Caco-2 (cell line): ENCODE results near the gene THBS4. TPM values are rescaled to one million over a fixed set of nuclear protein-coding genes. Genes with fewer than 3 reads are reported as not detected.

Experiments used
- BruUV-seq: library from RNA; stranded (reverse); fragments of 400-500 nt; replicated peaks from 2 replicates; lab custom pipeline; 2021; lab: Mats Ljungman, UMichigan
- CTCF ChIA-PET: fragments of 300-600 bp; sonication (Branson Sonifier 250); formaldehyde crosslinking; loops from one replicate; lab custom pipeline; 2022; ENCODE audit warnings: antibody characterized with exemption; lab: Charles Lee
- POLR2A ChIA-PET: fragments of 300-600 bp; sonication (Branson Sonifier 250); formaldehyde crosslinking; loops from one replicate; lab custom pipeline; 2022; ENCODE audit warnings: antibody characterized with exemption; lab: Charles Lee
- DNase-seq, 2 experiments: peaks; one replicate each; pipeline versions ENCODE4 v3.0.0 to v3.0.0-alpha.2; 2020 to 2022
- H3K27me3 ChIP-seq: replicated peaks from 2 replicates; pipeline ENCODE4 v1.6.0; 2011; ENCODE audit warnings: low read length; ENCODE audit not compliant: control insufficient read depth, insufficient read depth
- H3K36me3 ChIP-seq: 2 replicates; pipeline ENCODE4 v1.5.1; 2011; ENCODE audit warnings: low read length; ENCODE audit not compliant: control insufficient read depth, insufficient read depth
- H3K4me1 ChIP-seq: fragments of 250-450 bp; sonication (Bioruptor Pico); 2 replicates; pipeline ENCODE4 v1.5.1; 2020; ENCODE audit warnings: mild to moderate bottlenecking
- H3K4me3 ChIP-seq: 2 replicates; pipeline ENCODE4 v1.5.1; 2011; ENCODE audit warnings: low read depth, mild to moderate bottlenecking, control low read depth, low read length
- H3K9me3 ChIP-seq: fragments of 250-450 bp; sonication (Bioruptor Pico); 2 replicates; pipeline ENCODE4 v1.5.1; 2020; ENCODE audit warnings: mild to moderate bottlenecking, moderate library complexity
- H3K27ac Mint-ChIP-seq: one replicate; pipeline ENCODE4 v1.8.0; 2022; ENCODE audit warnings: mixed read lengths; ENCODE audit not compliant: unreplicated experiment
- H3K27me3 Mint-ChIP-seq: one replicate; pipeline ENCODE4 v1.8.0; 2022; ENCODE audit warnings: mixed read lengths; ENCODE audit not compliant: insufficient read depth, unreplicated experiment
- H3K36me3 Mint-ChIP-seq: one replicate; pipeline ENCODE4 v1.8.0; 2022; ENCODE audit warnings: mild to moderate bottlenecking, mixed read lengths; ENCODE audit not compliant: insufficient read depth, unreplicated experiment
- H3K4me1 Mint-ChIP-seq: one replicate; pipeline ENCODE4 v1.8.0; 2022; ENCODE audit warnings: low read depth, mixed read lengths; ENCODE audit not compliant: unreplicated experiment
- H3K4me3 Mint-ChIP-seq: one replicate; pipeline ENCODE4 v1.8.0; 2022; ENCODE audit warnings: mild to moderate bottlenecking, moderate library complexity, mixed read lengths; ENCODE audit not compliant: unreplicated experiment
- H3K9me3 Mint-ChIP-seq: one replicate; pipeline ENCODE4 v1.8.0; 2022; ENCODE audit warnings: mixed read lengths; ENCODE audit not compliant: unreplicated experiment
- intact Hi-C: fragments of 100-400 bp; cut with micrococcal nuclease; formaldehyde crosslinking; loops from one replicate; pipeline ENCODE4 v1.10.0; 2022; ENCODE audit not compliant: unreplicated experiment
- total RNA-seq: library from RNA; stranded (reverse); gene quantifications from 2 replicates; pipeline ENCODE4 v1.2.3, GENCODE V29; 2022
- TF ChIP-seq, protein P1 (sequence below), 2 experiments: fragments of 200-600 bp in 1 of 2; IDR thresholded peaks; 1 replicate in 1 of 2; 2 replicates in 1 of 2; pipeline versions ENCODE4 v1.5.1 to v1.8.0; 2011 to 2022; ENCODE audit warnings: antibody characterized with exemption in 1 of 2, control low read depth in 1 of 2, inconsistent platforms in 1 of 2, low read depth in 1 of 2, low read length in 1 of 2, mild to moderate bottlenecking in 1 of 2, moderate library complexity in 1 of 2; ENCODE audit not compliant: insufficient read depth in 1 of 2, severe bottlenecking in 1 of 2, unreplicated experiment in 1 of 2

The THBS4 gene
- total RNA-seq, 1 experiment from 2014 or later, result not detected

DNA sequence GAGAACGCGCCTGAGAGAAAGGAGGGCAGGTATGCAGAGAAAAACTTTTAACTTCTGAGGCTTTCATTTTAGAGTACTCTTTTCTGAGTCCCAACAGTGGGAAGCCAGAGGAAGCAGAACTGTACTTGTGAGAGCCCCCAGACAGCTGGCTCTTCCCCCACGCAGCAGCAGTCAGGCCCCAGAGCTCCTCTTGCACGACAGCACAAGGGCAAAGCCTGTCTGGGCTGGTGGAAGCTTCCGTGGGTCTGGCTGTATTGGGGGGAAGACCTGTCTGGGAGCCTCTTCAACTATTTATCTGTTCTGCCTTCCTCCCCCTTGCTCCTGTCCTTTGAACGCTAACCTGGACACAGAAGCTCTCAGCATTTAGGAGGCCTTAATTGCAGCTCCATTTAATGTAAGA is 68.2 kb downstream of the THBS4 start:
- TF ChIP-seq, protein P1, sequence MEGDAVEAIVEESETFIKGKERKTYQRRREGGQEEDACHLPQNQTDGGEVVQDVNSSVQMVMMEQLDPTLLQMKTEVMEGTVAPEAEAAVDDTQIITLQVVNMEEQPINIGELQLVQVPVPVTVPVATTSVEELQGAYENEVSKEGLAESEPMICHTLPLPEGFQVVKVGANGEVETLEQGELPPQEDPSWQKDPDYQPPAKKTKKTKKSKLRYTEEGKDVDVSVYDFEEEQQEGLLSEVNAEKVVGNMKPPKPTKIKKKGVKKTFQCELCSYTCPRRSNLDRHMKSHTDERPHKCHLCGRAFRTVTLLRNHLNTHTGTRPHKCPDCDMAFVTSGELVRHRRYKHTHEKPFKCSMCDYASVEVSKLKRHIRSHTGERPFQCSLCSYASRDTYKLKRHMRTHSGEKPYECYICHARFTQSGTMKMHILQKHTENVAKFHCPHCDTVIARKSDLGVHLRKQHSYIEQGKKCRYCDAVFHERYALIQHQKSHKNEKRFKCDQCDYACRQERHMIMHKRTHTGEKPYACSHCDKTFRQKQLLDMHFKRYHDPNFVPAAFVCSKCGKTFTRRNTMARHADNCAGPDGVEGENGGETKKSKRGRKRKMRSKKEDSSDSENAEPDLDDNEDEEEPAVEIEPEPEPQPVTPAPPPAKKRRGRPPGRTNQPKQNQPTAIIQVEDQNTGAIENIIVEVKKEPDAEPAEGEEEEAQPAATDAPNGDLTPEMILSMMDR (IDR thresholded peaks at IDR 0.05; ENCODE audit: insufficient read depth in 1 of 2, low read depth in 1 of 2, low read length in 1 of 2, severe bottlenecking in 1 of 2, unreplicated experiment in 1 of 2), result no peak
- Mint-ChIP-seq H3K4me3 (no peak overlapping the region), H3K36me3 (peaks cover 9% of the 10 kb centered on the region), H3K4me1 (peaks cover 38% of the 10 kb centered on the region), H3K27me3 (no peaks in the 10 kb centered on the region), H3K27ac (peak overlapping the region; percentile 22), H3K9me3 (peaks cover 13% of the 10 kb centered on the region)
- Histone ChIP-seq H3K27me3 (no peaks in the 10 kb centered on the region), H3K4me1 (peaks cover 13% of the 10 kb centered on the region), H3K36me3 (no peaks in the 10 kb centered on the region), H3K9me3 (no peaks in the 10 kb centered on the region), H3K4me3 (no peak overlapping the region)
- CTCF ChIA-PET, result no interaction called here
- no TSS peak for BruUV-seq
- intact Hi-C loops, result no loop called here
- no peak for DNase-seq
- POLR2A ChIA-PET, result no interaction called here

GRCh38 chr5:80105698-80106439 is 70.7 kb downstream of the THBS4 start:
- H3K36me3 Mint-ChIP-seq, result peaks cover 18% of the 10 kb centered on the region
- BruUV-seq, result no TSS peak
- H3K9me3 Mint-ChIP-seq, result peaks cover 13% of the 10 kb centered on the region
- H3K4me3 Mint-ChIP-seq, result no peak overlapping the region
- no peaks in the 10 kb centered on the region for H3K36me3 ChIP-seq
- CTCF ChIA-PET, result no interaction called here
- peak overlapping the region; percentile 78 for H3K27ac Mint-ChIP-seq
- TF ChIP-seq, protein P1 (IDR thresholded peaks at IDR 0.05; ENCODE audit: insufficient read depth in 1 of 2, low read depth in 1 of 2, low read length in 1 of 2, severe bottlenecking in 1 of 2, unreplicated experiment in 1 of 2), result no peak
- H3K27me3 Mint-ChIP-seq, result no peaks in the 10 kb centered on the region
- intact Hi-C loops, result no loop called here
- H3K9me3 ChIP-seq, result no peaks in the 10 kb centered on the region
- DNase-seq, result no peak
- POLR2A ChIA-PET, result no interaction called here
- no peak overlapping the region for H3K4me3 ChIP-seq
- no peaks in the 10 kb centered on the region for H3K27me3 ChIP-seq
- H3K4me1 ChIP-seq, result peaks cover 24% of the 10 kb centered on the region
- peaks cover 55% of the 10 kb centered on the region for H3K4me1 Mint-ChIP-seq

DNA sequence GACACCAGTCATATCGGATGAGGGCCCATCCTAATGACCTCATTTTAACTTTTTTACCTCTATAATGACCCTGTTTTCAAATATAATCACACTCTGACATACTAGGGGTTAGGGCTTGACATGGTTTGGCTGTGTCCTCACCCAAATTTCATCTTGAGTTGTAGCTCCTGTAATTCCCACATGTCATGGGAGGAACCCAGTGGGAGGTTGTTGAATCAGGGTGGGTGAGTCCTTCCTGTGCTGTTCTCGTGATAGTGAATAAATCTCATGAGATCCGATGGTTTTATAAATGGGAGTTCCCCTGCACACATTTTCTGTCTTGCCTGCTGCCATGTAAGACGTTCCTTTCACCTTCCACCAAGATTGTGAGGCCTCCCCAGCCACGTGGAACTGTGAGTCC is 71.8 kb downstream of the THBS4 start:
- Mint-ChIP-seq H3K9me3 (peaks cover 13% of the 10 kb centered on the region), H3K27ac (peak overlapping the region; percentile 44), H3K4me3 (no peak overlapping the region), H3K4me1 (peaks cover 66% of the 10 kb centered on the region), H3K27me3 (no peaks in the 10 kb centered on the region), H3K36me3 (peaks cover 25% of the 10 kb centered on the region)
- no peak for DNase-seq
- TF ChIP-seq, protein P1 (IDR thresholded peaks at IDR 0.05; ENCODE audit: insufficient read depth in 1 of 2, low read depth in 1 of 2, low read length in 1 of 2, severe bottlenecking in 1 of 2, unreplicated experiment in 1 of 2), result no peak
- POLR2A ChIA-PET, result no interaction called here
- H3K36me3 ChIP-seq, result no peaks in the 10 kb centered on the region
- BruUV-seq, result no TSS peak
- H3K27me3 ChIP-seq, result no peaks in the 10 kb centered on the region
- no peak overlapping the region for H3K4me3 ChIP-seq
- H3K9me3 ChIP-seq, result no peaks in the 10 kb centered on the region
- CTCF ChIA-PET, result no interaction called here
- peaks cover 32% of the 10 kb centered on the region for H3K4me1 ChIP-seq
- intact Hi-C loops, result no loop called here
